KOPT-K1 (cell line): Measurements from ENCODE around the gene PHLDB3.
A peak's percentile ranks its signal among the peaks of the same experiment; 100 is the strongest.
"Not testable (repeated sequence)": the region's sequence is repeated elsewhere in the genome, so short reads cannot be mapped to it uniquely, and the experiment has no call there.

Experiments
- H3K27ac ChIP-seq: fragments of 200-600 bp; sonication (generic); 2 replicates; pipeline ENCODE4 v1.5.1; 2016; ENCODE audit warnings: antibody characterized with exemption, mild to moderate bottlenecking, low read depth, low read length; ENCODE audit not compliant: poor library complexity, severe bottlenecking
- H3K36me3 ChIP-seq: fragments of 200-600 bp; sonication (generic); 2 replicates; pipeline ENCODE4 v1.5.1; 2017; ENCODE audit warnings: antibody characterized with exemption, mild to moderate bottlenecking, low read length, moderate library complexity; ENCODE audit not compliant: insufficient read depth
- H3K9me3 ChIP-seq: fragments of 200-600 bp; sonication (generic); 2 replicates; pipeline ENCODE4 v1.5.1; 2017; ENCODE audit warnings: antibody characterized with exemption, low read length, mild to moderate bottlenecking; ENCODE audit not compliant: insufficient read depth, poor library complexity, severe bottlenecking

PHLDB3 gene

DNA sequence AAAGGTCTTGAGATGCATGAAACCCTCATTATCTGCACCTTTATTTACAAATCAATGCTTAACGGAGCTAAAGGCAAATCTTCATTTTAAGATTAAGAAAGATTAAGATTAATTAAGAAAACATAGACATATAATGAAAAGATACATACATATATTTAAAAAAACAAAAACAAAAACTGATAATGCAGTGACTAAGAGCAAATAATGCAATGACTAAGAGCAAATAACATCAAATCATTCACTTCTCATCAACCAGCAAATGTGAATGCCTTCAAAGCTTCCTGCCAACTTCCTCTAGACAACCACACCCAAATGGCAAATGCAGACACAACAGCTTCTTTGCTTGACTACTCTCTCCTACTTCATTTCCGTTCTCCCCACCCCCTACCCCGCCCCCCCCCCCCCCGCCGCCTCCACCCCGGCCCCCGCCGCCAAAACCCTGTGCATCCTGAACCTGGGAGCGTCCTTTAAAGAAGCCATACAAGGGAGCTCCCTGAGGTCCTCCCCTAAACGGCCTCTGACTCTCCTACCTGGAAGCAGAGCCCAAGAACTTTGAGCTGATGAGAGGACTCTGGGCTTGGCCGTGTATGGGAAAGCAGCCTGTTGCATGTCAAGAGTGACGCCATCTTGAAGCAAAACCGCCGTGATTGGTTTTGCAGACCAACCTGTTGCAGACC is 65.4 kb downstream of the PHLDB3 start:
- peak overlapping the region; percentile 47 for H3K27ac ChIP-seq

DNA sequence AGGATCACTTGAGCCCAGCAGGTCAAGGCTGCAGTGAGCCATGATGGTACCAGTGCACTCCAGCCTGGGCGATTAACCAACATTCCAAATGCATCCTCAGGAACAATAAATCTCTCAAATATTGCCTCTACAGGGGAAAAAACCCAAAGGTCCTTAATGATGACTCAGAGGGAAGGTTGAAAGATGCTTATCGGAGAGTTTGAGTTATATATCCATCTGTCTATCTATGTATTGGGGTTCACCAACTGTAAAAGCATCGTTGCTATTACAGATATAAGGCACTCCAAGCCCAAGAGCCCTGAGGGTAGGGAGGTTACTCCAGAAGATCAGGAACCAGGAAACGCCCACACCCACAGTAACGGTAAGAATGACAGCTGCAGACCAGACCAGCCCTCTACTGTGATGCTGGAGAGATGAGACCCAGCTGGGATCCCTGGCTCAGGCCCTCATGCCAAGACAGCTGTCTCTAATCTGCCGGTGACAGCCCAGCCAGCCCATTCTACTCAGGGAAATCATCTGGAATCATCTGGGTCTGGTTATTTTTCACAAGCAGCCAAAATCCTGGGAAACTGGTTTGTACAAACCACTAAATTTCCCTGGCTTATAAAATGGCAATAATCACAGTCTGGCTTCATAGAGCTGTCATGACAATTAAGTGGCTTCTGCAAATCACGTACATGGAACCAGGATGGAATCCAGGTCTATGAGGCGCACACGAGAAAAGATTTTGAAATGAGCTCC is 66.1 kb downstream of the PHLDB3 start:
- H3K36me3 ChIP-seq: no peaks in the 10 kb centered on the region
- peak overlapping the region; percentile 47 for H3K27ac ChIP-seq
- H3K9me3 ChIP-seq: no peaks in the 10 kb centered on the region

More for the DNA sequence above, 65.4 kb downstream of the PHLDB3 start:
- H3K36me3 ChIP-seq: no peaks in the 10 kb centered on the region
- H3K9me3 ChIP-seq: no peaks in the 10 kb centered on the region

DNA sequence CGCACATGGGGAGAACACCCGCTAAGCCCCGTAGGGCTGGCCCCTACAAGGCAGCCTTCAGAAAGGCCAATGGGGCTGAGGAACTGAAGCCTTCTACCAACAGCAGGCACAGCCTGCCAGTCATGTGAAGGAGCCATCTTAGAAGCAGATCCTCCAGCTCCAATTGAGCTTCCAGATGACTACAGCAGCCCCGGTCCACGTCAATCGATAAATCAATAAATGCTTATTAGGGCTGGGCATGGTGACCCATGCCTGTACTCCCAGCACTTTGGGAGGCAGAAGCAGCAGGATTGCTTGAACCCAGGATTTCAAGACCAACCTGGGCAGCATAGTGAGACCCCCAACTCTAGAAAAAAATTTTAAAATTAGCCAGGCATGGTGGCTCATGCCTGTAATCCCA is 66.8 kb downstream of the PHLDB3 start:
- Histone ChIP-seq H3K27ac (no peak overlapping the region), H3K9me3 (no peaks in the 10 kb centered on the region), H3K36me3 (no peaks in the 10 kb centered on the region)

DNA sequence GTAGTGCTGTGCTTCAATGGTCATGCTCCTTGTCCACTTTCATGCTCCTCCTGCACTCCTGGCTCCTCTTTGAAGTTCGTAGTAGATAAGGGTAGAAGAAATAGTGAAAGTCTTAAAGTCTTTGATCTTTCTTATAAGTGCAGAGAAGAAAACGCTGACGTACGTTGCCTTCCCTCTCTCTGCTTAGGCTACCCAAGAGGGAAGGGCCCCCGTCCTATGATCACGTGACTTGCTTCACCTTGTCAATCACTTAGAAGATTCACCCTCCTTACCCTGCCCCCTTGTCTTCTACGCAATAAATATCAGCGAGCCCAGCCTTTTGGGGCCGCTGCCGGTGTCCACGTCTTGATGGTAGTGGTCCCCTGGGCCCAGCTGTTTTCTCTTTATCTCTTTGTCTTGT is 67.3 kb downstream of the PHLDB3 start:
- not testable (repeated sequence) for H3K27ac ChIP-seq, H3K36me3 ChIP-seq, H3K9me3 ChIP-seq

DNA sequence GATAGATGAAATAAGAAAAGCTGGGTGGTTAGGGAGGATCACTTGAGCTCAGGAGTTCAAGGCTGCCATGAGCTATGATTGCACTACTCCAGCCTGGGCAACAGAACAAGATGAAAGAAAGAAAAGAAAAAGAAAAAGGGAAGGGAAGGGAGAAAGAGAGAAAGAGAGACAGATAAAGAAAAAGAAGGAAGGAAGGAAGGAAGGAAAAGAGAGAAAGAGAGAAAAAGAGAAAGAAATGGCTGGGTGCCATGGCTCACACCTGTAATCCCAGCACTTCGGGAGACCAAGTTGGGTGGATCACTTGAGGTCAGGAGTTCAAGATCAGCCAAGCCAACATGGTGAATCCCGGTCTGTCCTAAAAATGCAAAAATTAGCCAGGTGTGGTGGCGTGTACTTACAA is 68.8 kb downstream of the PHLDB3 start:
- no peaks in the 10 kb centered on the region for H3K9me3 ChIP-seq
- H3K36me3 ChIP-seq: no peaks in the 10 kb centered on the region
- no peak overlapping the region for H3K27ac ChIP-seq

DNA sequence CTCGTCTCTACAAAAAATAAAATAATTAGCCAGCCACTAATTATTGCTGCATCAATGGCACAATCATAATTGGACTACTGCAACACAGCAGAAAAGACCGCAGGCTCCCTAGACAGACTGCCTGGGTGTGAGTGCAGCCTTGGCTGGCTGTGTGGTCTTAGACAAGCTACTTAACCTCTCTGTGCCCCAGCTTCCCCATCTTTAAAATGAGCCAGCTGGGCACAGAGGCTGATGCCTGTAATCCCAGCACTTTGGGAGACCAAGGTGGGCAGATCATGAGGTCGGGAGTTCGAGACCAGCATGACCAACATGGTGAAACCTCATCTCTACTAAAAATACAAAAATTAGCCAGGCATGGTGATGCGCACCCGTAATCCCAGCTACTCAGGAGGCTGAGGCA is 70.9 kb downstream of the PHLDB3 start:
- no peak overlapping the region for H3K27ac ChIP-seq
- H3K36me3 ChIP-seq: no peaks in the 10 kb centered on the region
- H3K9me3 ChIP-seq: no peaks in the 10 kb centered on the region

DNA sequence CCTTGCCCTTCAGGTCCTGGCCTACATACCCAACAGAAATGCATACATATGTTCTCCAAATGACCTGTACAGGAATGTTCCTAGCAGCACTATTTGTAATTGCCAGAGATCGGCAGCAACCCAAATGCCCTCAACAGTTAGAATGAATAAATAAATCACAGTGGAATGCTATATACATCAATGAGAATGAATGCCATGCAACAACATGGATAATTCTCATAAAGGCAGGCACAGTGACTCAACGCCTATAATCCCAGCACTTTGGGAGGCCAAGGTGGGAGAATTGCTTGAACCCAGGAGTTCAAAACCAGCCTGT is 71.2 kb downstream of the PHLDB3 start:
- Histone ChIP-seq H3K9me3 (no peaks in the 10 kb centered on the region), H3K36me3 (no peaks in the 10 kb centered on the region), H3K27ac (no peak overlapping the region)

DNA sequence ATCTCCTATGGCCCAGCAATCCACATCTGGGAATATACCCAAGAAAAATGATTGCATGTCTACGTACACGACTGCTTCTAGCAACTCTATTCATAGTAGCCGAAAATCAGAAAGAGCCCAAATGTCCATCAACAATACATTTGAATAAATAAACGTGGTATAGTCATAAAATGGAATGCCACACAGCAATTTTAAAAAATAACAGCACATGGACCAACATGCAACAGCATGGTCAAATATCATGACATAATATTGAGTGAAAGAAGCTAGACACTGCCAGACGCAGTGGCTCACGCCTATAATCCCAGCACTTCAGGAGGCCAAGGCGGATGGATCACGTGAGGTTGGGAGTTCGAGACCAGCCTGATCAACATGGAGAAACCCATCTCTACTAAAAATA is 73.6 kb downstream of the PHLDB3 start:
- Histone ChIP-seq H3K27ac (no peak overlapping the region), H3K36me3 (no peaks in the 10 kb centered on the region), H3K9me3 (no peaks in the 10 kb centered on the region)

DNA sequence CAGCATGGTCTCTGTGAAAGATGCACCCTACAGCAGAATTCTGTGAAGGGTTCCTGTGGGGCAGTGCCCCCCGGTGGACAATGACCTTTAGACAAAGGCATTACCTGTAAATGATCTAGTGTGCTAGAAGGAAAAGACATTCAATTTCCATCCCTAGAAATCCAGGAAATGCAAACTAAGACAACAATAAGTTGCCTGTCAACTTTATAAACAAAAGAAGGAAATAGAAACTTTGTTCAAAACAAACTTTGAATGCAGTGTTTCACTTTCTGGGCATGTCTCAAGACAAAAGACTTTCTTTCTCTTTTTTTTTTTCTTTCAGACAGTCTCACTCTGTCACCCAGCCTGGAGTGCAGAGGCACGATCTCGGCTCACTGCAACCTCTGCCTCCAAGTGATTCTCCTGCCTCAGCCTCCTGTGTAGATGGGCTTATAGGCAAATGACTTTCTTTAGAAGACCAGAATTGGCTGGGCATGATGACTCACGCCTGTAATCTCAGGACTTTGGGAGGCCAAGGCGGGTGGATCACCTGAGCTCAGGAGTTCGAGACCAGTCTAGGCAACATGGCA is 74.3 kb downstream of the PHLDB3 start:
- H3K27ac ChIP-seq: no peak overlapping the region
- H3K9me3 ChIP-seq: no peaks in the 10 kb centered on the region
- H3K36me3 ChIP-seq: no peaks in the 10 kb centered on the region

DNA sequence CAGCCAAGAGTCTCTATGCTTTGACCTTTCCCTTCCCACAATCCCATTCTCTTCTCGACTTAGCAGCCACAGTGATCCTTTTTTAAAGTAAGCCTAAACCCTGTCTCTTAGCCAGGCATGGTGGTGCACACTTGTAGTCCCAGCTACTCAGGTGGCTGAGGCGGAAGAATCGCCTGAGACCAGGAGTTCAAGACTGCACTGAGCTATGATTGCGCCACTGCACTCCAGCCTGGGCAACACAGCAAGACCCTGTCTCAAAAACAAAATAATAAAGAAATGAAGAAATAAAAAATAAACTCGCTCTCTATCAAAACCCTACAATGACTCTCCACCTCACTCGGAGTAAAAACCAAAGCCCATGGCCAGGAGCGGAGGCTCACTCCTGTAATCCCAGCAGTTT is 75.2 kb downstream of the PHLDB3 start:
- H3K27ac ChIP-seq: no peak overlapping the region
- H3K9me3 ChIP-seq: no peaks in the 10 kb centered on the region
- H3K36me3 ChIP-seq: no peaks in the 10 kb centered on the region

DNA sequence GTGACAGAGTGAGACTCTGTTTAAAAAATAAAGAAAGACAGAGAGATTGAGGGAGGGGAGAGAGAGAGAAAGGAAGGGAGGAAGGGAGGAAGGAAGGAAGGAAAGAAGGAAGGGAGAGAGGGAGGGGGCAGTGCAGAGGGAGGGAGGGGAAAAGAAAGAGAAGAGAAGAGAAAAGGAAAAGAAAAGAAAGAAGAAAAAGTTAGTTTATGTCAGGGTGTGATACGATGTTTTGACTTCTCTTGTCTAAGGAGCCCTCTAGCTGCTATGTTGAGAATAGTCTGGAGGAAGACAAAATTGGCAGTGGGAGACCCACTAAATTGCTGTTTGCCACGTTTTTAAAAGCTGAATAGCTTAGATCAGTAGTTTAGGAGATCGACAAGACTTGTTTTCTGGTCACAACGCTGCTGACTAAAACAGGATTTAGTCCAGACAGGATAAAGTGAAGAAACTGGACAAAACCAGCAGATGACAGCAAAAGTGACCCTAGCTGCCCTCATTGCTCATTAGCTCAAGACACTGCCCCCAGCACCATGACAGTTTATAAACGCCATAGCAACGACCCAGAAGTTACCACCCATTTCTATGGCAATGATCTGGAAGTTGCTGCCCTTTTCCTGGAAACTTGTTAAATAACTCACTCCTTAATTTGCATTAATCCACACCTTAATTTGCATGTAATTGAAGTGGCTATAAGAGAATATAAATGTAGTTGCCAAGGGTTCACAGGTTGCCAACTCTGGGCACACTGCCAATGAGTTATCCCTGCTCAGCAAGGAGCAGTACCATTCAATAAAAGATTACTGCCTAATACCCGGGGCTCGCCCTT is 78.8 kb downstream of the PHLDB3 start:
- Histone ChIP-seq H3K27ac (no peak overlapping the region), H3K36me3 (no peaks in the 10 kb centered on the region), H3K9me3 (no peaks in the 10 kb centered on the region)
